Left lung (tissue), 10 donors: ENCODE data around the gene KSR2. TPM values are rescaled to one million over a fixed set of nuclear protein-coding genes. Genes with fewer than 3 reads are reported as not detected.

Source experiments
- ATAC-seq: fragments of 200-7000 bp; cut with Tn5 transposase; one replicate; pipeline ENCODE4 v1.9.1; 2020; ENCODE audit warnings: moderate library complexity
- DNase-seq, 4 donors: peaks; one replicate each; pipeline ENCODE4 v3.0.0-alpha.2; 2013 to 2020
- H3K27ac ChIP-seq, 2 donors: fragments of 200-600 bp; sonication (generic) in 1 of 2; one replicate each; pipeline versions ENCODE4 v1.5.0 to v1.8.0; 2020 to 2021
- H3K27me3 ChIP-seq, 2 donors: fragments of 200-600 bp; sonication (generic) in 1 of 2; one replicate each; pipeline versions ENCODE4 v1.5.0 to v1.8.0; 2020 to 2021
- H3K36me3 ChIP-seq, 2 donors: fragments of 200-600 bp; sonication (generic) in 1 of 2; one replicate each; pipeline versions ENCODE4 v1.5.0 to v1.8.0; 2020 to 2021
- H3K4me1 ChIP-seq, 2 donors: fragments of 200-600 bp; one replicate each; pipeline ENCODE4 v1.8.0; 2021
- H3K4me3 ChIP-seq, 2 donors: fragments of 200-600 bp; sonication (generic) in 1 of 2; one replicate each; pipeline versions ENCODE4 v1.5.0 to v1.8.0; 2020 to 2021; ENCODE audit warnings: mild to moderate bottlenecking in 1 of 2
- H3K9me3 ChIP-seq, 2 donors: fragments of 200-600 bp; sonication (generic) in 1 of 2; one replicate each; pipeline versions ENCODE4 v1.5.0 to v1.8.0; 2020 to 2021
- CTCF ChIP-seq, 2 donors: fragments of 200-600 bp; sonication (generic) in 1 of 2; IDR thresholded peaks; one replicate each; pipeline versions ENCODE4 v1.5.0 to v1.8.0; 2021; ENCODE audit warnings: antibody characterized with exemption in 2 of 2
- intact Hi-C, 2 donors: fragments of 100-400 bp; cut with DNase I; formaldehyde crosslinking; loops; one replicate each; pipeline versions ENCODE4 v1.11.2 to v1.14.2; 2022
- polyA plus RNA-seq, 6 donors: library from polyadenylated mRNA; unstranded; fragments of 120-200 nt; gene quantifications; one replicate each; pipeline ENCODE4 v1.2.1, GENCODE V29; 2013; ENCODE audit not compliant: insufficient read length in 6 of 6
- total RNA-seq, 2 donors: library from RNA; stranded (reverse); fragmentation: NEBNext Ultra II Directional; extraction: Animal tissue kit (Norgen Biotek cat#: 25700); gene quantifications; one replicate each; pipeline ENCODE4 v1.2.1, GENCODE V29; 2021
- donor health status: DM: no; HTN: yes; CAD: no.
- donor health status: DM: no; HTN: no; CAD: no.

The KSR2 gene
- total and polyA plus RNA-seq, 8 donors, result 0.28 to 1.4 (median 0.41) TPM

DNA sequence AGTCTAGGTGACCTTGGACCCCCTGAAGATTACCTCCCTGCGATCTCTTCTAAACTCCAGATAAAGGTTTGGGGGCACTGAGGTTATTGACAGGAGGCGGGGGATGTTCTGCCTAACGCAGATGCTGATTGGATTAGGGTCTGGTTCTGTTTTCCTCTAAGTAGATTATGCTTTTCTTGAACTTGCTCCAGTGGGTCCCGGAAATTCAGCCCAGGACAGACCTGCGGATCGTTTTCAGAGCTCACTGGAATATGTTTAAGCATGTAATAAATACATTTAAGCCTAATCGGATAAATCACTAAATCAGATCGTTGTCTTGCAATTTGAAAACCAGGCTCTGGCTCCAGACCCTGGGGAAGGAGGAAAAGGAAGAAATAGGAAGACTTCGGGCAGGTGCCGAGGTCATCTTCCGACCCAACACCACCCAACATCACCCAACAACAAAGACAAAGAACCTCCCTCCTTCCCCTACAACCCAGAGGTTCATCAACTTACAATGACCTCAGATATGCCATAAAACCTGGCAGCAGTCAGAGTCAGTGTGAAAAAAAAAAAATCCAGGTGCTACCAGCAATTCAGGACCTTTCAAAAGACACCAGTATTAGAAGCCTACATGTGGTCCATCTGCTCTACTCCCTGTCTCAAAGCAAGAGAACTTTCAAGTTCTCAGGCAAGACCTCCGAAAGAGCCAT is 148.4 kb downstream of the KSR2 start:
- intact Hi-C loops, result no loop called here
- ATAC-seq, result no peak
- Histone ChIP-seq H3K27ac (no peak overlapping the region), H3K36me3 (no peaks in the 10 kb centered on the region), H3K27me3 (no peaks in the 10 kb centered on the region), H3K4me3 (no peak overlapping the region), H3K4me1 (no peaks in the 10 kb centered on the region), H3K9me3 (peaks cover 0 to 4% of the 10 kb centered on the region in 2 donors)
- DNase-seq, result no peak
- TF ChIP-seq CTCF (IDR thresholded peaks at IDR 0.05), result no peak

GRCh38 chr12:117819160-117819559 is 149.6 kb downstream of the KSR2 start:
- no peak for ATAC-seq
- H3K4me1 ChIP-seq, result no peaks in the 10 kb centered on the region

DNA sequence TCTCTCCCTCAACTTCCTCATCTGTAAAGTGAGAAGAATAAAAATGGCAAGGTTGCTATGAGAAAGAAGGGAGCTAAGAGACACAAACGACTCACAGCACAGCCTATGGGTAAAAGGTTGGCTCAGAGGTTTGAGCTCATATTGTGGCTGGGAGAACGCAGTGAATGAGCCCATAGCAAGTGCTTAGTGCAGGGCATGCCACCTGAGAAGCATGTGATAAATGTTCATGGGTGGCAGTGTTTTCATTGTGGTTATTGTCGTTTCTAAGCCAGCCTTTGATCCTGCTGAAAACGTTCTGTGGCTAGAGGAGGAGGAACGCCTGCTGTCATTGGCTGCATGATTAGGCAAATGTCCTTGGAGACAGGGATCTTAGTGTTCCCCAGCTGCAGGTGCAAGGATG is 150.4 kb downstream of the KSR2 start:
- intact Hi-C loops, result no loop called here
- Histone ChIP-seq H3K27me3 (no peaks in the 10 kb centered on the region), H3K27ac (no peak overlapping the region), H3K36me3 (no peaks in the 10 kb centered on the region), H3K4me1 (no peaks in the 10 kb centered on the region), H3K4me3 (no peak overlapping the region), H3K9me3 (peaks cover 0 to 4% of the 10 kb centered on the region in 2 donors)
- DNase-seq (no peak), ATAC-seq (no peak)
- no peak for TF ChIP-seq CTCF (IDR thresholded peaks at IDR 0.05)

More at GRCh38 chr12:117819160-117819559, 149.6 kb downstream of the KSR2 start:
- Histone ChIP-seq H3K36me3 (no peaks in the 10 kb centered on the region), H3K27ac (no peak overlapping the region), H3K4me3 (no peak overlapping the region), H3K27me3 (no peaks in the 10 kb centered on the region), H3K9me3 (peaks cover 0 to 4% of the 10 kb centered on the region in 2 donors)
- no peak for DNase-seq
- intact Hi-C loops, result no loop called here
- no peak for TF ChIP-seq CTCF (IDR thresholded peaks at IDR 0.05)

- no peak overlapping the region for H3K27ac ChIP-seq
Observed at GRCh38 chr12:117809509-117809908, 159.3 kb downstream of the KSR2 start.

DNA sequence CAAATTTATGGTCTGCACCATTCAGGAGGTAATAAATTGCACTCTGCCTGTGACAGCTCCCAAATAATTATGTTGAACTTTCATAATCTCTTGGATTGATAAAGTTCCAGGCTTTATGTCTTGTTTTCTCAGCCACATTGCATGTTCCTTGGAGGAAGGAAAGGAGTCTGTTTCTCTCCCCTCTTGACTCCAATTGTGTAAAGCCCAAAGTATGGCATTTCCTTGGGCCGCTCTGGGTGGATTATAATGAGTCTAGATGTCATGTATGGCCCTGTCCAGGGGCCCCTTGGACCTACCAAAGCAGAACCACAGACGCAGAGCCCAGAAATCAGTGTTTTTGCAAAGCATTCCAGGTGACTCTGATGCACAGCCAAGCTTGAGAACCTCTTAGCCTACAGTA is 160.8 kb downstream of the KSR2 start:
- Histone ChIP-seq H3K4me3 (no peak overlapping the region), H3K36me3 (no peaks in the 10 kb centered on the region), H3K27ac (no peak overlapping the region), H3K9me3 (no peaks in the 10 kb centered on the region), H3K27me3 (peaks cover 0 to 13% of the 10 kb centered on the region in 2 donors), H3K4me1 (no peaks in the 10 kb centered on the region)
- no peak for DNase-seq
- intact Hi-C loops, result no loop called here
- no peak for ATAC-seq
- no peak for TF ChIP-seq CTCF (IDR thresholded peaks at IDR 0.05)

More at GRCh38 chr12:117809509-117809908, 159.3 kb downstream of the KSR2 start:
- intact Hi-C loops, result no loop called here
- DNase-seq, result no peak
- no peaks in the 10 kb centered on the region for H3K9me3 ChIP-seq
- peaks cover 0 to 13% of the 10 kb centered on the region in 2 donors for H3K27me3 ChIP-seq
- no peak for TF ChIP-seq CTCF (IDR thresholded peaks at IDR 0.05)
- no peaks in the 10 kb centered on the region for H3K4me1 ChIP-seq
- no peak for ATAC-seq
- no peak overlapping the region for H3K4me3 ChIP-seq
- no peaks in the 10 kb centered on the region for H3K36me3 ChIP-seq
